Vagina (tissue), 2 donors: ENCODE data around the gene PNKD.

Experiments used
- POLR2A ChIP-seq, 2 donors: fragments of 450-650 bp; IDR thresholded peaks; one replicate each; pipeline ENCODE4 v1.6.1; 2017; ENCODE audit warnings: antibody characterized with exemption in 2 of 2, mild to moderate bottlenecking in 2 of 2, moderate library complexity in 2 of 2
- POLR2AphosphoS5 ChIP-seq, 2 donors: sonication (generic); formaldehyde crosslinking; IDR thresholded peaks; one replicate each; pipeline ENCODE4 v1.9.0; 2017; ENCODE audit warnings: antibody characterized with exemption in 2 of 2, mild to moderate bottlenecking in 2 of 2, low read depth in 1 of 2; ENCODE audit not compliant: insufficient read depth in 1 of 2
- TF ChIP-seq, protein P1 (sequence below), 3 experiments: fragments of 450-650 bp in 2 of 3; fragments of 200-600 bp in 1 of 3; sonication (generic) in 1 of 3; IDR thresholded peaks; one replicate each; pipeline ENCODE4 v1.5.1; 2017 to 2019; ENCODE audit warnings: antibody characterized with exemption in 3 of 3, mild to moderate bottlenecking in 2 of 3, moderate library complexity in 2 of 3

DNA sequence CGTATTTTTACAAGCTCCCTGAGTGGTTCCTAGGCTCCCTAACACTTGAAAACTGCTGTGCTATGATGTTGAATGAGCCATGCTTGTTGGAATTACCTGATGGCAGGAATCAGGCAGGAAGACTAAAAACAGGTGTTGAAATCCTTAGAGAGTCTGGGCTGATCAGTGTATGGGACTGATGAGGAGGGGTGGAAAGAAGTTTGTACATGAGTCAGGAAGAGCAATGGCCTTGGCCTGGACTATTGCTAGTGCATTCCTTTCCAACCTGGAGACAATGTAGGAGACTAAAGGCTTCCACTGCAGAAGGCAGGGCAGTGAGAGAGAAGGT is 46.9 kb downstream of the PNKD start:
- TF ChIP-seq POLR2AphosphoS5 (IDR thresholded peaks at IDR 0.05; ENCODE audit: insufficient read depth in 1 of 2, low read depth in 1 of 2) (no peak), POLR2A (IDR thresholded peaks at IDR 0.05) (no peak)
- TF ChIP-seq, protein P1, sequence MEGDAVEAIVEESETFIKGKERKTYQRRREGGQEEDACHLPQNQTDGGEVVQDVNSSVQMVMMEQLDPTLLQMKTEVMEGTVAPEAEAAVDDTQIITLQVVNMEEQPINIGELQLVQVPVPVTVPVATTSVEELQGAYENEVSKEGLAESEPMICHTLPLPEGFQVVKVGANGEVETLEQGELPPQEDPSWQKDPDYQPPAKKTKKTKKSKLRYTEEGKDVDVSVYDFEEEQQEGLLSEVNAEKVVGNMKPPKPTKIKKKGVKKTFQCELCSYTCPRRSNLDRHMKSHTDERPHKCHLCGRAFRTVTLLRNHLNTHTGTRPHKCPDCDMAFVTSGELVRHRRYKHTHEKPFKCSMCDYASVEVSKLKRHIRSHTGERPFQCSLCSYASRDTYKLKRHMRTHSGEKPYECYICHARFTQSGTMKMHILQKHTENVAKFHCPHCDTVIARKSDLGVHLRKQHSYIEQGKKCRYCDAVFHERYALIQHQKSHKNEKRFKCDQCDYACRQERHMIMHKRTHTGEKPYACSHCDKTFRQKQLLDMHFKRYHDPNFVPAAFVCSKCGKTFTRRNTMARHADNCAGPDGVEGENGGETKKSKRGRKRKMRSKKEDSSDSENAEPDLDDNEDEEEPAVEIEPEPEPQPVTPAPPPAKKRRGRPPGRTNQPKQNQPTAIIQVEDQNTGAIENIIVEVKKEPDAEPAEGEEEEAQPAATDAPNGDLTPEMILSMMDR (IDR thresholded peaks at IDR 0.05), result no peak
